Right hindlimb (tissue), 1 donor: Measurements from ENCODE around the gene SERPINE1.
"Not testable (repeated sequence)": the region's sequence is repeated elsewhere in the genome, so short reads cannot be mapped to it uniquely, and the experiment has no call there.

Experiments
- DNase-seq: peaks from one replicate; pipeline ENCODE4 v3.0.0-alpha.2; 2018

SERPINE1 gene

DNA sequence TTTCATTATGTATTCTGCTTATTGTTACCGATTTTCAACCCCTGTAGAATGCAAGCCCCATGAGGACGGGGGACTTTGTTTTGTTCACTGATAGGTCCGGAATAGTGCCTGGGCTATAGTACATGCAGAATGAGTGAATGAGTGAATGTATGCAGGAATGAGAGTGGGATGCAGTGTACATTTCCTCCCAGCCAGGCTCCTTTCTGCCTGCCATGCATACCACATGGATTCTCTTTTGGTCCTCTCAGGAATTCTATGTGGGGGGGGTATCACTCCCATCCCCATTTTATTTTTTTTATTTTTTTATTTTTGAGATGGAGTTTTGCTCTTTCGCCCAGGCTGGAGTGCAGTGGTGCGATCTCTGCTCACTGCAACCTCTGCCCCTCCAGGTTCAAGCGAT is 24.9 kb upstream of the SERPINE1 start:
- DNase-seq = no peak

- DNase-seq = not testable (repeated sequence)
Measured at GRCh38 chr7:101103701-101104100, 23.2 kb upstream of the SERPINE1 start.

DNA sequence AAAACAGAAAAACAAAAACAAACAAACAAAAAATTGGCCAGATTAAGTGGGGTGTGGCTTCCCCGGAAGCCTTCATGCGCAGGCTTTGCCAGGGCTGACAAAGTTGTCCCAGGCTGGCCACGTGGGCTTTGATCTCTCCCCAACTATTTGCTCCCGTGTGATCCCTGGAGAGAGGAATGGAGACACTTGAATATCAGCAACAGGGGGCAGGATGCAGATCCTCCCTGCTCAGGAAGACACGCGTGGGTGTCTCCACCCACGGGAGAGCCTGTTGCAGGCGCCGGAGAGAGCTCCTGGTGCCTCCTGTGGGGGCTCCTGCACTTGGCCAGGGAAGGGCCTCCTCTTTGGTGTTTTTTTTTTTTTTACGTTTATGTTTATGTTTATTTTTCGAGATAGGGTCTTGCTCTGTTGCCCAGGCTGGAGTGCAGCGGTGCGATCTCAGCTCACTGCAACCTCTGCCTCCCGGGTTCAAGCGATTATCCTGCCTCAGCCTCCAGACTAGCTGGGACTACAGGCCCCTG is 22.7 kb upstream of the SERPINE1 start:
- no peak for DNase-seq

- no peak for DNase-seq
Measured at GRCh38 chr7:101104799-101105198, 22.1 kb upstream of the SERPINE1 start.

DNA sequence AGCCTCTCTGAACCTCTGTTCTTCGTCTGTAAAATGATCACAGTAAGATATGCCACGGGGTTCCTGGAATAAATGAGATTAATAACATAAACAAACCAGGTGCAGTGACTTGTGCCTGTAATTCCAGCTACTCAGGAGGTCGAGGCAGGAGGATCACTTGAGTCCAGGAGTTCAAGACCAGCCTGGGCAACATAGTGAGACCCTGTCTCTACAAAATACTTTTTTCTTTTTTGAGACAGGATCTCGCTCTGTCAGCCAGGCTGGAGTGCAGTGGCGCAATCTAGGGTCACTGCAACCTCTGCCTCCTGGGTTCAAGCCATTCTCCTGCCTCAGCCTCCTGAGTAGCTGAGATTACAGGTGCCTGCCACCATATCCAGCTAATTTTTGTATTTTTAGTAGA is 21.7 kb upstream of the SERPINE1 start:
- DNase-seq = not testable (repeated sequence)

DNA sequence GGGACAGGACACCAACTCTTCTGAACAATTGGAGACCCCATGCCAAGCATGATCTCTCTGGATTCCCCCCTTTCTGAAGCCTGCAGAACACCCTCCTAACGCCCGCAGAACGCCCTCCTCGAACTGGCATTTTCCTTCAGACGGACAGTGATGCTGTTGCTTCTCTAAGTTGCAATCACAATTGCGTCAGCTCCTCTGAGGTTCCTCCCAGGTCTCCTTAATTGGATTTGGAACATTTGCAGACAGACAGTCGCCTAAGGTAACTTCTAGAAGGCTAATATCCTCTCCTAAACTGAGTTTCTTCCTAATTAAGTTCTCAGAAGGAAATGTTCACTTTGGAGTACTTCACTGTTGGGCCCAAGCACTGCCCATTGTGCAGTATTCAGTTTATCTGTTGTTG is 20.5 kb upstream of the SERPINE1 start:
- no peak for DNase-seq

DNA sequence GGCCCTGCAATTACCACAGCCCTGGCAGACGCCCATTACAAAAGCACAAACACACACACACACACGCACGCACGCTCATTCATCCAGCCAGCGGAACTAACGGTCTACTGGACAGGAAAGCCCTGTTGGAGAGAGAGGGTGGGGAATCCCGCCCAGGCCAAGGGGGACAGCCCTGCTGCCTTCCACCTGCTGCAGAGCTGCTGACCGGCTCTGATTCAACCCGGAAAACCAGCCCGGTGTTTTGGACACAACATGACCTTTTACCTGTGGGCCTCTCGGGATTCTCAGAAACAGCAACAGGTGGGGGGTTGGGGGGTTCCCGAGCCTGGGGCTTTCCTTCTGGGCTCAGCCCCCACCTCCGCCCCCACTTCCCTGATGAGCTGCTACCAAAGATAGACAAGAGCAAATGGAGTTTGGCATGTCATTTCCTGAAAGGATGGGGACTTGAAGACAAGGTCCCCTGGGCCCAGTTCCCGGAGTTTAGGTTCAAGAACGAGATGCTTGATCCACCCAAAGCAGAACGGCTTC is 18.5 kb upstream of the SERPINE1 start:
- peak; percentile 61 for DNase-seq

DNA sequence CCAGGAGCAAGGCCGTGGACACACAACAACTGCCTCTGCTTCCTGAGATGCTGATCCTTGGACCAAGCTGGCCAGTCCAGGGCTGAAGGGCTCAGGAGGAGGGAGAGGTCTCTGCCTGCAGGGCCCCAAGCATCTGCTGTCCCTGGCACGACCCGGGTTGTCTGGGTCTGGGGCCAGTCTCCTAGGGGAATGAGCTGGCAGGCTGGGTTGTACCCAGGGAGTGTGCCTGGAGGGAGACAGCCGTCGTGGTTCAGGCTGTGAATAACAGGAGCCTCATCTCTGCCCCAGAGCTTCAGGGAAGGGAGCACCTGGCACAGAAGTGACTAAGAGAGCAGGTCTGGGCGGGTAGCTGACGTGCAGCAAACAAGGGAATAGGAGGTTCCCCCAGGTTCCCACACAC is 17.9 kb upstream of the SERPINE1 start:
- no peak for DNase-seq

DNA sequence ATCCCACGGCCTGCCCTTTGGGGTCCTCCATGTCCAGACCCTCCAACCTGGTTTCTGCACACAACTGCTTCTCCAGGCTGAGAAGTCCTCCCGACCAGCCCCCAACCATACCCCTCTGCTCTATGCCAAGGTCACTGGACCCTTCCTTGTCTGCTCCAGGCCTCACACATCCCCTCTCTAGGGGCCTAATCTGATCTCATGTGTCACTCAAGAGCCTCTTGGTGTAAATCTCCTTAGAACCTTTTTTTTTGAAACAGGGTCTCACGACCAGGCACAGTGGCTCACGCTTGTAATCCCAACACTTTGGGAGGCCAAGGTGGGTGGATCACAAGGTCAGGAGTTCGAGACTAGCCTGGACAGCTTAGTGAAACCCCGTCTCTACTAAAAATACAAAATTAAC is 17.5 kb upstream of the SERPINE1 start:
- no peak for DNase-seq

GRCh38 chr7:101111261-101111660 is 15.6 kb upstream of the SERPINE1 start:
- no peak for DNase-seq

GRCh38 chr7:101112233-101112632 is 14.7 kb upstream of the SERPINE1 start:
- DNase-seq = peak; percentile 48

DNA sequence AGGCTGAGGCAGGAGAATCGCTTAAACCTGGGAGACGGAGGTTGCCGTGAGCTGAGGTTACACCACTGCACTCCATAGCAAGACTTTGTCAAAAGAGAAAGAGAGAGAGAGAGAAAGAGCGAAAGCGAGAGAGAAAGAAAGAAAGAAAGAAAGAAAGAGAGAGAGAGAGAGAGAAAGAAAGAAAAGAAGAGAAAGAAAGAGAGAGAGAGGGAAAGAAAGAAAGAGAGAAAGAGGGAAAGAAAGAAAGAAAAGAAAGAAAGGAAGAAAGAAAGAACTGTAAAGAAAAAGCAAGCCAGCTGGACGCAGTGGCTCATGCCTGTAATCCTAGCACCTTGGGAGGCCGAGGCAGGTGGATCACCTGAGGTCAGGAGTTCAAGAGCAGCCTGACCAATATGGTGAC is 13.8 kb upstream of the SERPINE1 start:
- not testable (repeated sequence) for DNase-seq

DNA sequence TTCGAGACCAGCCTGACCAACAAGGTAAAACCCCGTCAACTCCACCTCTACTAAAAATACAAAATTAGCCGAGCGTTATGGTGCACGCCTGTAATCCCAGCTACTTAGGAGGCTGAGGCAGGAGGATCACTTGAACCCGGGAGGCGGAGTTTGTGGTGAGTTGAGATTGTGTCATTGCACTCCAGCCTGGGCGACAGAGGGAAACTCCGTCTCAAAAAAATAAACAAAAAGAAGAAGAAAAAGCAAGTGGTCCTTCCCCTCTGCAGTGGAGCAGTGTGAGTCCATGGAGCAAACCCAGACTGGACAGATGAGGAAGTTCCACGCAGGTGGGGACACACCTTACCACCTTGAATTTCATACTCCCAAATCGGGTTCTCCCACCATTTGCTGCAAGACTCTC is 13.1 kb upstream of the SERPINE1 start:
- DNase-seq = no peak

- DNase-seq = no peak
Measured at GRCh38 chr7:101114492-101114891, 12.4 kb upstream of the SERPINE1 start.

DNA sequence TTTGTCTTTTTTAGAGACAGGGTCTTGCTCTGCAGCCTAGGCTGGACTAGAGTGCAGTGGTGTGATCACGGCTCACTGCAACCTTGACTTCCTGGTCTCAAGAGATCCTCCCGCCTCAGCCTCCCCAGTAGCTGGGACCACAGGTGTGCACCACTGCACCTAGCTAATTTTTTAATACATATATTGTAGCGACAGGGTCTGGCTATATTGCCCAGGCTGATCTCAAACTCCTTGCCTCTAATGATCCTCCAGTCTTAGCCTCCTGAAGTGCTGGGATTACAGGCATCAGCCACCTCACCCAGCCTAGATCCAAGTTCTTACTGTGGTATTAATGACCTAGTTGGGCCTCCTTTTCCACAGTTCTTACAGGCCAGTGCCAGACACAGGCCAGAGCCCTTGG is 11.7 kb upstream of the SERPINE1 start:
- DNase-seq = no peak

- DNase-seq = no peak
Measured at GRCh38 chr7:101116898-101117297, 10.0 kb upstream of the SERPINE1 start.

GRCh38 chr7:101118856-101119255 is 8.0 kb upstream of the SERPINE1 start:
- DNase-seq = no peak

DNA sequence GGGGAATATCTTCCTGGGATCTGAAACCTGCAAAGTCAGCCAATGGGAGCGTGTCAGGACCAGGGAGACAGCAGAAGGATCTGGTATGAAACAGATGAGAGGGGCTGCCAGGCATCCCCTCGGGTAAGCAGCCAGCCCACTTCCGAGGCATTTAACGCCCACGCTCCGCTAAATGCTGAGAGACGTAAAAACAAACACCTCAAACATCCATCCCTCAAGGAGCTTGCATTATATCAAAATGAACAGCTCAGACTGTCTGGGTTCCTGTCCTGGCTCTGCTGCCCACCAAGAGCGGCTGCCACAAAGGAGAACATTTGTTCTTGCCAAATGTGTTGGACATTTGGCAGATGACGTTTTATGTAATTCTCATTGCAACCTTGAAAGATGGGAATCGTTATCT is 7.0 kb upstream of the SERPINE1 start:
- DNase-seq = no peak

GRCh38 chr7:101120315-101120714 is 6.6 kb upstream of the SERPINE1 start:
- DNase-seq = no peak

GRCh38 chr7:101121631-101121990 is 5.3 kb upstream of the SERPINE1 start:
- not testable (repeated sequence) for DNase-seq

DNA sequence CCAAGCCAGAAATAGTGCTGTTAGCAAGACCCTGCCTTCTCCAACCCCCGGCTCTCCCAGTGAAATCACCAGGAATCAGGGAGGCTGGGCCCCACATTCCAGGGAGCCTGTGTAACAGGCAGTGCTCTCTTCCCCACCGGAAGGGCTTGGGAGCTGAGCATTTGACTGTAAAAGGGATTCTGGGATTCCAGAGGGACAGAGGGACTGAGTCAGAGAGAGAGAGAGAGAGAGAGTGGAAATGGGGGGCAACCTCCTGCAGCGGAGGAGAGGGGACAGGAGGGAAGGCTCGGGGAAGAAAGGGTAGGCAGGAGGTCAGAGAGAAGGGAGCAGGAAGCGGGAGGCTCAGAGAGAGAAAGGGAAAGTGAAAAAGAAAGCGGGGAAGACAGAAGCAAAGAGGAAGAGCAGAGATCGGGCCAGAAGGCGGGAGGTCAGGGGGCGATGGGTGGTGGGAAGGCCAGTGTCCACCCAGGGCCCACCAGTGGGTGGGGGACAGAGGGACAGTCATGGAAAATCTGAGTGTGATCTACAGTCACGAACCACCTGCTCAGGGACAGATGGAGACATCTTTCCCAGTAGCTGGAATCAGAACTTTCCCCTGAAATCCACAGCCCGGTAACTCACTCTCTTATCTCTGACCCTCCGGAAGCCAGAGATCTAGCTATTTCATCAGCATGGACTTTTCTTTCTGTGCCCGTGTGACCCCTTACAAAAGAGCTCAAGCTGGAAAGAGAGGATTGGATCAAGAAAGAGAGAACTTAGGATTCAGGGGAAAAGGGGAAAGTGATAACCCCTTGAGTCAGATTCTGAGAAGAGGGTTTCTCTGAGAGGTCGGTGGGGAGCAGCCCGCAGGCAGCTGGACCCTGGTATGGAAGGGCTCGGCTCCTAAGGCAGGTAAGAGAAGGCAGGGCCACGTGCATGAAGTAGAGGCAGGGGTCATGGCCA is 4.6 kb upstream of the SERPINE1 start:
- DNase-seq = peak; percentile 96

GRCh38 chr7:101122933-101123702 is 3.8 kb upstream of the SERPINE1 start:
- no peak for DNase-seq

- no peak for DNase-seq
Measured at GRCh38 chr7:101123703-101124068, 3.2 kb upstream of the SERPINE1 start.
